OCI-LY3 (cell line): ENCODE measurements around the gene NEIL3.
A peak's percentile ranks its signal among the peaks of the same experiment; 100 is the strongest.

ENCODE experiments used
- H2AFZ ChIP-seq: fragments of 200-600, 300-600 bp; shearing (Covaris generic); 2 replicates; pipeline ENCODE4 v1.6.0; 2014; ENCODE audit warnings: antibody characterized with exemption, low read depth, low read length
- H3K27ac ChIP-seq: fragments of 200-600, 300-600 bp; sonication (generic); 2 replicates; pipeline ENCODE4 v1.5.1; 2014; ENCODE audit warnings: mild to moderate bottlenecking, low read length, moderate library complexity, mixed read lengths
- H3K27me3 ChIP-seq: fragments of 200-600, 300-600 bp; sonication (generic); 2 replicates; pipeline ENCODE4 v1.6.1; 2014; ENCODE audit warnings: low read depth, low read length, mixed read lengths
- H3K36me3 ChIP-seq: fragments of 200-600, 300-600 bp; sonication (generic); replicated peaks from 2 replicates; pipeline ENCODE3; 2014; ENCODE audit warnings: low read depth, low read length, mixed read lengths
- H3K4me1 ChIP-seq: fragments of 300-600, 200-600 bp; sonication (generic); 2 replicates; pipeline ENCODE4 v1.6.1; 2014; ENCODE audit warnings: low read length, mixed read lengths
- H3K4me2 ChIP-seq: fragments of 200-600, 300-600 bp; sonication (generic); 2 replicates; pipeline ENCODE4 v1.6.1; 2014; ENCODE audit warnings: low read length, mixed read lengths
- H3K4me3 ChIP-seq: fragments of 300-600, 200-600 bp; sonication (generic); 2 replicates; pipeline ENCODE4 v1.5.1; 2014; ENCODE audit warnings: antibody characterized with exemption, mild to moderate bottlenecking, low read length, moderate library complexity
- H3K79me2 ChIP-seq: fragments of 300-600, 200-600 bp; shearing (Covaris generic); 2 replicates; pipeline ENCODE4 v1.6.1; 2014; ENCODE audit warnings: mild to moderate bottlenecking, low read length, mixed read lengths
- H3K9ac ChIP-seq: fragments of 300-600, 200-600 bp; shearing (Covaris generic); 2 replicates; pipeline ENCODE4 v1.6.0; 2014; ENCODE audit warnings: mild to moderate bottlenecking, low read length, moderate library complexity
- H3K9me3 ChIP-seq: fragments of 200-600, 300-600 bp; shearing (Covaris generic); 2 replicates; pipeline ENCODE4 v1.6.1; 2014; ENCODE audit warnings: low read length, mixed read lengths; ENCODE audit not compliant: insufficient read depth
- H4K20me1 ChIP-seq: fragments of 200-600, 300-600 bp; sonication (generic); 2 replicates; pipeline ENCODE4 v1.6.1; 2016; ENCODE audit warnings: low read length, mixed read lengths; ENCODE audit not compliant: insufficient read depth
- EZH2phosphoT487 ChIP-seq: fragments of 200-600 bp; shearing (Covaris generic); IDR thresholded peaks from 2 replicates; pipeline ENCODE4 v1.6.1; 2018; ENCODE audit warnings: antibody characterized with exemption, mixed run types, low read depth
- TF ChIP-seq, protein P1 (sequence below): fragments of 200-600, 300-600 bp; sonication (generic); IDR thresholded peaks from 2 replicates; pipeline ENCODE4 v1.5.1; 2014; ENCODE audit warnings: antibody characterized with exemption, low read length, low read depth

Gene NEIL3

DNA sequence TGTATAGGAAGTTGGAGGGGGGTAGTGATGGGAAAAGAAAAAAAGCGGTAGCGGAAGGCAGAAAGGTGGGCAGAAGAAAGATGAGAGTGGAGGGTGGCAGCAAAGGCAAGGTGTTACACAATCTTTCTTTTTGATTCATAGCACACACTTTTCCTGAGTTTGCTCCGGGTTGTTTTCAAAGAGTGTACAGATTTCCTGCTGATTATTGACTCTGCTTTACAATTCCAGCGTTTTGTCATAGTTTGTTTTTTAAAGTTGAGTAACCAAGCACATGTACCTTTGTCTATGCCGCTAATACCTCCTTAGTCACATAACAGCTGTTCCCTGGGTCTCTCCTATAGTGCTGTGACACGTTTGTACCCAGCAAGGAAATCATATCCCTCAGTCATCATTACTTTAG is 82.3 kb downstream of the NEIL3 start:
- Histone ChIP-seq H3K9me3 (no peaks in the 10 kb centered on the region), H2AFZ (no peak overlapping the region), H3K79me2 (no peaks in the 10 kb centered on the region), H3K4me2 (no peak overlapping the region), H3K9ac (no peak overlapping the region), H3K4me3 (no peak overlapping the region), H3K27me3 (no peaks in the 10 kb centered on the region), H3K27ac (no peak overlapping the region), H4K20me1 (no peaks in the 10 kb centered on the region), H3K36me3 (no peaks in the 10 kb centered on the region), H3K4me1 (peaks cover 19% of the 10 kb centered on the region)
- TF ChIP-seq, protein P1, sequence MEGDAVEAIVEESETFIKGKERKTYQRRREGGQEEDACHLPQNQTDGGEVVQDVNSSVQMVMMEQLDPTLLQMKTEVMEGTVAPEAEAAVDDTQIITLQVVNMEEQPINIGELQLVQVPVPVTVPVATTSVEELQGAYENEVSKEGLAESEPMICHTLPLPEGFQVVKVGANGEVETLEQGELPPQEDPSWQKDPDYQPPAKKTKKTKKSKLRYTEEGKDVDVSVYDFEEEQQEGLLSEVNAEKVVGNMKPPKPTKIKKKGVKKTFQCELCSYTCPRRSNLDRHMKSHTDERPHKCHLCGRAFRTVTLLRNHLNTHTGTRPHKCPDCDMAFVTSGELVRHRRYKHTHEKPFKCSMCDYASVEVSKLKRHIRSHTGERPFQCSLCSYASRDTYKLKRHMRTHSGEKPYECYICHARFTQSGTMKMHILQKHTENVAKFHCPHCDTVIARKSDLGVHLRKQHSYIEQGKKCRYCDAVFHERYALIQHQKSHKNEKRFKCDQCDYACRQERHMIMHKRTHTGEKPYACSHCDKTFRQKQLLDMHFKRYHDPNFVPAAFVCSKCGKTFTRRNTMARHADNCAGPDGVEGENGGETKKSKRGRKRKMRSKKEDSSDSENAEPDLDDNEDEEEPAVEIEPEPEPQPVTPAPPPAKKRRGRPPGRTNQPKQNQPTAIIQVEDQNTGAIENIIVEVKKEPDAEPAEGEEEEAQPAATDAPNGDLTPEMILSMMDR: no peak

GRCh38 chr4:177393236-177393635 is 83.6 kb downstream of the NEIL3 start:
- Histone ChIP-seq H3K4me2 (no peak overlapping the region), H2AFZ (no peak overlapping the region)

DNA sequence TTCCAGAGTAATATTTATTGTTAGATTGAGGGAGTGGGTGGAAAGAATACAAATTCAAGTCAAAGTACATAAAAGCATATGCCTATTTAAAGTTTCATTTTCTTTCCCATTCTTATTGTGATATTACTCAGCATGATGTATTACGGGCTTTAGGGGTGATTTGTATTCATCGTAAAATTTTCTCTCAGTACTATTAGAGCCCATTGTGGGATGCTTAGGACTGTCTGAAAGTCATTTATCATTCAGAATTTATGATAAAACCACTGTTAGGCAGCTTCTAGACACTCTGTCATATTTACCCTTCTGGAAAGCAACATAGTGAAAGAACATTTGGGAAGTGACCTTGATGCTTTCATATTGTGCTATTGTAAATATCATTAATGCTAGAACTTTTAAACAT is 86.7 kb downstream of the NEIL3 start:
- Histone ChIP-seq H3K36me3 (no peaks in the 10 kb centered on the region), H3K4me1 (peaks cover 14% of the 10 kb centered on the region), H3K4me3 (0 out of 2 replicates have a peak overlapping the region, but pooled peaks have one; percentile 3), H3K27me3 (no peaks in the 10 kb centered on the region), H3K4me2 (peak overlapping the region; percentile 24), H2AFZ (no peak overlapping the region), H3K79me2 (no peaks in the 10 kb centered on the region), H3K9ac (no peak overlapping the region), H3K27ac (no peak overlapping the region), H3K9me3 (no peaks in the 10 kb centered on the region), H4K20me1 (no peaks in the 10 kb centered on the region)
- TF ChIP-seq EZH2phosphoT487: no peak
- TF ChIP-seq, protein P1: no peak

More at GRCh38 chr4:177393236-177393635, 83.6 kb downstream of the NEIL3 start:
- Histone ChIP-seq H3K9me3 (no peaks in the 10 kb centered on the region), H3K4me1 (peaks cover 21% of the 10 kb centered on the region), H3K27ac (no peak overlapping the region), H3K79me2 (no peaks in the 10 kb centered on the region), H3K9ac (no peak overlapping the region), H3K36me3 (no peaks in the 10 kb centered on the region), H4K20me1 (no peaks in the 10 kb centered on the region), H3K27me3 (no peaks in the 10 kb centered on the region), H3K4me3 (no peak overlapping the region)
- TF ChIP-seq, protein P1: no peak
- no peak for TF ChIP-seq EZH2phosphoT487

DNA sequence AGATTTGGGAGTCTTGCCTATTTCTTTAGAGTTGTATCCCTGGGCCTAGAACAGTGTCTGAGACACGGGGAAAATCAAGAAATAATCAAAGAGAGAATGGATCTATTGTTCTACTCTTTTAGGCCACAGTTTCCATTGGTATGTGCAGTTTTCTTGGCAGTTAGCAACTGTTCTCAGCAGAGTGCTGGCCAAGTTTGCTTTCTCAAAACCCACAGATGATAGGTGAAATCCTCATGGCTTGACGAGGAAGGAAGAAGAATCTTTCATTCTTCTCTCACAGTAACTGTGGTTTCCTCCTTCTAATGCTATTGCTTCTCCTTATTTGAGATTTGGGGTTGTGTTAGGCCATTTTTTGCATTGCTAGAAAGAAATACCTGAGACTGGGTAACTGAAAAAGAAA is 90.4 kb downstream of the NEIL3 start:
- H3K27me3 ChIP-seq: no peaks in the 10 kb centered on the region
- no peaks in the 10 kb centered on the region for H3K36me3 ChIP-seq
- no peak overlapping the region for H3K4me3 ChIP-seq
- H3K27ac ChIP-seq: no peak overlapping the region
- no peaks in the 10 kb centered on the region for H3K9me3 ChIP-seq
- H3K4me2 ChIP-seq: no peak overlapping the region
- H3K9ac ChIP-seq: no peak overlapping the region
- no peaks in the 10 kb centered on the region for H3K79me2 ChIP-seq
- H2AFZ ChIP-seq: no peak overlapping the region
- H3K4me1 ChIP-seq: peaks cover 24% of the 10 kb centered on the region
- no peaks in the 10 kb centered on the region for H4K20me1 ChIP-seq
- TF ChIP-seq, protein P1: no peak
- no peak for TF ChIP-seq EZH2phosphoT487
